Activated naive CD8-positive, alpha-beta T cell (primary cell): ENCODE measurements around the gene SCYL3.
"Not testable (repeated sequence)": the region's sequence is repeated elsewhere in the genome, so short reads cannot be mapped to it uniquely, and the experiment has no call there.

Experiments
- H3K27ac Mint-ChIP-seq: one replicate; pipeline ENCODE4 v1.8.0; 2021; ENCODE audit warnings: mixed read lengths
- H3K27me3 Mint-ChIP-seq: one replicate; pipeline ENCODE4 v1.8.0; 2021; ENCODE audit warnings: mixed read lengths
- H3K36me3 Mint-ChIP-seq: one replicate; pipeline ENCODE4 v1.8.0; 2021; ENCODE audit warnings: mixed read lengths
- H3K4me1 Mint-ChIP-seq: one replicate; pipeline ENCODE4 v1.8.0; 2021; ENCODE audit warnings: low read depth, mixed read lengths
- H3K4me3 Mint-ChIP-seq: one replicate; pipeline ENCODE4 v1.8.0; 2021; ENCODE audit warnings: mild to moderate bottlenecking, mixed read lengths
- H3K9me3 Mint-ChIP-seq: one replicate; pipeline ENCODE4 v1.8.0; 2021; ENCODE audit warnings: low read depth, mixed read lengths

Gene SCYL3

DNA sequence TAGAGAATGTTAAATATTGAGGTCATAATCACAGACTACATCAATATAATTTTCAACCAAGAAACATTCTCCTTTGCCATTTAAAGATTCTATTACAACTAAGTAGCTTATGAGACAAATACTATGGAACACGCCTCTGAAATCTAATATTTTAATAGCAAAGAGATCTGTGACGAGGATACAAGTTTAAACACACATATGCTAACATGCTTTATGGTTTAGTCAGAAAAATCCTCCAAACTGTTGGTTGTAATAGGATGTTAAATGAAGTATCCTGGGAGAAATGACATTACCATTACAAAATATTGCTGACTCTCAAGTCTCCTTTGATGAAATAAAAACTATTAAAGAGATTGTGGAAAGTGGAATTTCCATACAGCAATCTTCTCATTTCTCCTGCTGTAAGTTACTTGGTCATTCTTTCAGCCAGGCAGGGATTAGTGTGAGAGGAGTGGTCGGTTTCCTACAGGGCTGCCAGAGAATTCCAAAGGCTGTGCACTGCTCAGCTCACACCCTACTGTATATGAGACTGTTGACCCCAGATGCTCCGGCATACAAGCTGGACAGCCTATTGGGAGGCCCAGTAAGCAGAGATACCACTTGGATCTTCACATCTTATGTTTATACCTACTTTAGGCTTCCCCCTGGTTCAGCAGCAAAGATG lies 26.6 kb downstream of the SCYL3 start:
- peaks cover 2% of the 10 kb centered on the region for H3K4me1 Mint-ChIP-seq
- no peak overlapping the region for H3K4me3 Mint-ChIP-seq
- peaks cover 30% of the 10 kb centered on the region for H3K36me3 Mint-ChIP-seq
- H3K27me3 Mint-ChIP-seq: no peaks in the 10 kb centered on the region
- H3K9me3 Mint-ChIP-seq: no peaks in the 10 kb centered on the region
- peak overlapping the region; percentile 41 for H3K27ac Mint-ChIP-seq

DNA sequence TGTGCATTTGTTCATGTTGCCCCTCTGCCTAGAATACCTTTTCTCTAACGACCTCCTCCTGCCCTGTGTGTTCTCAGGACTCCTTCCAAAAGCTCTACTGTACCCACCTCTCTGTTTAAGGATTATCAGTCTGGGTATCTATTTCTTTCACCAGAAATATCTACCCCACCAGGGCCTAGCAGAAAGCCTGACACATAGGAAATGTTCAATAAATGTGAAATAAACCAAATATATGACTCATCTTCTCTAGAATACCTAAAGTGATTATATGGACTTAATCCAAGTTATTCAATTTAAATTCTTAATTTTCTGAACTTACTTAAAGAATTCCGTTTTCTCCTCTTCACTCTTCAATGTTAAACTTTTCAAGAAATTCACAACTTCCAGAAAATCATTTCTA lies 27.1 kb downstream of the SCYL3 start:
- no peak overlapping the region for H3K4me3 Mint-ChIP-seq
- no peaks in the 10 kb centered on the region for H3K27me3 Mint-ChIP-seq
- peaks cover 27% of the 10 kb centered on the region for H3K36me3 Mint-ChIP-seq
- H3K4me1 Mint-ChIP-seq: peaks cover 2% of the 10 kb centered on the region
- no peak overlapping the region for H3K27ac Mint-ChIP-seq
- H3K9me3 Mint-ChIP-seq: no peaks in the 10 kb centered on the region

GRCh38 chr1:169864531-169864930 lies 29.2 kb downstream of the SCYL3 start:
- not testable (repeated sequence) for H3K27ac Mint-ChIP-seq, H3K9me3 Mint-ChIP-seq, H3K4me3 Mint-ChIP-seq, H3K27me3 Mint-ChIP-seq, H3K4me1 Mint-ChIP-seq
- peaks cover 30% of the 10 kb centered on the region for H3K36me3 Mint-ChIP-seq

DNA sequence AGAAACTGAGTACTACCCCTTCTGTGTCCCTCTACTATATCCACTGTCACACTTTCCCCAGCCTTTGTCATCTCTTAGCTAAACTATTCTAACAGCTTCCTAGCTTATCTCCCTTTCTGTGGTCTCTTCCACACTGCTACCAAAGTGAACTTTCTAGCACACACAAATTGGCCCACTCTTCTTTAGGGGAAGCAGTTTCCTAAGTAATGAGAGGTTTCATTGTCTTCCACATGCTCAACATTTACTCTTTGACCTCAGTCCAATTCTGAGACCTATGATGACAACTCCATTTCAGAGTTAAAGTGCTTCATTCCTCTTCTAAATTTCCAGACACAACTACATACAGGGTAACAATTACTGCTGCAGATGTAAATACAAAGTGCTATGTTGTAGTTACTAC lies 32.9 kb downstream of the SCYL3 start:
- Mint-ChIP-seq H3K9me3 (no peaks in the 10 kb centered on the region), H3K27ac (no peak overlapping the region), H3K27me3 (no peaks in the 10 kb centered on the region), H3K36me3 (peaks cover 18% of the 10 kb centered on the region), H3K4me1 (peaks cover 6% of the 10 kb centered on the region), H3K4me3 (no peak overlapping the region)

GRCh38 chr1:169860187-169860586 lies 33.5 kb downstream of the SCYL3 start:
- H3K36me3 Mint-ChIP-seq: peaks cover 19% of the 10 kb centered on the region
- no peaks in the 10 kb centered on the region for H3K9me3 Mint-ChIP-seq
- no peaks in the 10 kb centered on the region for H3K27me3 Mint-ChIP-seq
- H3K27ac Mint-ChIP-seq: no peak overlapping the region
- no peak overlapping the region for H3K4me3 Mint-ChIP-seq
- peaks cover 6% of the 10 kb centered on the region for H3K4me1 Mint-ChIP-seq

- Mint-ChIP-seq H3K9me3 (no peaks in the 10 kb centered on the region), H3K27me3 (no peaks in the 10 kb centered on the region), H3K4me1 (peaks cover 6% of the 10 kb centered on the region), H3K4me3 (no peak overlapping the region), H3K36me3 (peaks cover 17% of the 10 kb centered on the region), H3K27ac (no peak overlapping the region)
These were observed 34.7 kb downstream of the SCYL3 start for GRCh38 chr1:169859001-169859400.

GRCh38 chr1:169858467-169858866 lies 35.2 kb downstream of the SCYL3 start:
- H3K27ac Mint-ChIP-seq: no peak overlapping the region
- peaks cover 6% of the 10 kb centered on the region for H3K4me1 Mint-ChIP-seq
- no peaks in the 10 kb centered on the region for H3K9me3 Mint-ChIP-seq
- H3K36me3 Mint-ChIP-seq: peaks cover 15% of the 10 kb centered on the region
- no peaks in the 10 kb centered on the region for H3K27me3 Mint-ChIP-seq
- no peak overlapping the region for H3K4me3 Mint-ChIP-seq

- Mint-ChIP-seq H3K9me3 (no peaks in the 10 kb centered on the region), H3K4me3 (no peak overlapping the region), H3K27ac (no peak overlapping the region), H3K36me3 (peaks cover 27% of the 10 kb centered on the region), H3K27me3 (no peaks in the 10 kb centered on the region), H3K4me1 (peaks cover 2% of the 10 kb centered on the region)
These were observed 40.4 kb downstream of the SCYL3 start for GRCh38 chr1:169853341-169853740.

DNA sequence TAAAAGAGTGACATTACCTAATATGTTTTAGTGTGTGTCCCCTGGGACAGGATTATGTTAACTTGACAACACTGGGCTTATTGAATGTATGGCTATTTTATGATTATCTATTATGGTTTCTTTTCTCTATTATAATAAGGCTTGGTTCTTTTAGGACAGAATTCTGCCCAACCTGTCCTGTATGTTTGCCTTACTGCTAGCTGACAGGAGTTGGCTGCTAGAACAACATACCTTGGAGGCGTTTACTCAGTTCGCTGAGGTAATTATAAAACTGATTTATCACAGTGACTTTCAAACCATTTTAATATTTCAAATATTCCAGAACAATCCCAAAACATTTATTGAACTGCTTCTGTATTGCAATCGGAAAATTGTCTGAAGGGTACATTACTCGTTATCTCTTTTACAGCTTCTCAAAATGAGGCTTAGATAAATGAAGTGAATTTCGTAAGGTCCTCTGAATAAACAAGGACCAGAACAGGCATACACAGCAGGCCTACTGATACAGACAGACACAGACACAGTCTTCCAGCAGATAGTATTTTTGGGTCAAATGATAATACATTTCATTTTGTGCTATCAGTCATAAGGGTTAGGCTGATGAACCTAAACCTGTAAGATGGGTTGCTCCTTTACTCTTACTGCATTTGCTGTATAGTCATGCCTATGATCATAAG lies 44.2 kb downstream of the SCYL3 start:
- peaks cover 42% of the 10 kb centered on the region for H3K36me3 Mint-ChIP-seq
- peaks cover 13% of the 10 kb centered on the region for H3K4me1 Mint-ChIP-seq
- H3K27me3 Mint-ChIP-seq: no peaks in the 10 kb centered on the region

DNA sequence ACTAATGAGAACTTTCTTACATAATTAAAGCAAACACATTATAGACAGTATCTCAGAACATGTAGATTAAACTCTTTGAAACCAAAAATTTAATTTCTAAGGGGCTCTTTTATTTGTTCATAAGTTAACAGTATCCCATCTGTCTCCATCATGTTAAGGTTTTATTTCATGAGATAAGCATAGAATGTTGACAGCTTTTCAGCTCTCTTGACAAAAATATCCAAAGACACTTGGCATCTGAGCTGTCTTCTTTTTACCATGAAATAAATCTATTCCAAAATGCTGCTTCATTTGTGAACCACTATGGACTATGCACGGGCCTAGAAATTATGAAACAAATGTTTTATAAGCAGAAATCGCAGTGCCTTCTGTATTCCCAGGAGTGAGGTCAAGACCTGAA lies 45.2 kb downstream of the SCYL3 start:
- Mint-ChIP-seq H3K9me3 (peaks cover 5% of the 10 kb centered on the region), H3K27me3 (no peaks in the 10 kb centered on the region), H3K4me3 (no peak overlapping the region), H3K4me1 (peaks cover 15% of the 10 kb centered on the region), H3K36me3 (peaks cover 49% of the 10 kb centered on the region), H3K27ac (no peak overlapping the region)

More for the DNA sequence above, 44.2 kb downstream of the SCYL3 start:
- Mint-ChIP-seq H3K27ac (no peak overlapping the region), H3K4me3 (no peak overlapping the region), H3K9me3 (peaks cover 3% of the 10 kb centered on the region)

- Mint-ChIP-seq H3K27me3 (no peaks in the 10 kb centered on the region), H3K4me1 (peaks cover 15% of the 10 kb centered on the region), H3K27ac (no peak overlapping the region), H3K4me3 (no peak overlapping the region), H3K36me3 (peaks cover 55% of the 10 kb centered on the region), H3K9me3 (peaks cover 18% of the 10 kb centered on the region)
These were observed 48.6 kb downstream of the SCYL3 start for GRCh38 chr1:169844941-169845608.

GRCh38 chr1:169838942-169839341 lies 54.8 kb downstream of the SCYL3 start:
- Mint-ChIP-seq H3K27me3 (no peaks in the 10 kb centered on the region), H3K36me3 (peaks cover 40% of the 10 kb centered on the region), H3K4me3 (no peak overlapping the region), H3K4me1 (no peaks in the 10 kb centered on the region), H3K27ac (no peak overlapping the region), H3K9me3 (peaks cover 29% of the 10 kb centered on the region)

- peaks cover 37% of the 10 kb centered on the region for H3K36me3 Mint-ChIP-seq
- H3K9me3 Mint-ChIP-seq: peaks cover 21% of the 10 kb centered on the region
- H3K27me3 Mint-ChIP-seq: no peaks in the 10 kb centered on the region
- H3K4me3 Mint-ChIP-seq: no peak overlapping the region
- no peak overlapping the region for H3K27ac Mint-ChIP-seq
- no peaks in the 10 kb centered on the region for H3K4me1 Mint-ChIP-seq
These were observed 57.5 kb downstream of the SCYL3 start for GRCh38 chr1:169836198-169836597.

- Mint-ChIP-seq H3K4me1 (no peaks in the 10 kb centered on the region), H3K9me3 (peaks cover 16% of the 10 kb centered on the region), H3K27ac (no peak overlapping the region), H3K4me3 (no peak overlapping the region), H3K36me3 (peaks cover 32% of the 10 kb centered on the region), H3K27me3 (no peaks in the 10 kb centered on the region)
These were observed 58.0 kb downstream of the SCYL3 start for GRCh38 chr1:169835647-169836046.

GRCh38 chr1:169834869-169835268 lies 58.8 kb downstream of the SCYL3 start:
- H3K27ac Mint-ChIP-seq: peak overlapping the region; percentile 25
- no peaks in the 10 kb centered on the region for H3K4me1 Mint-ChIP-seq

More at GRCh38 chr1:169834869-169835268, 58.8 kb downstream of the SCYL3 start:
- Mint-ChIP-seq H3K9me3 (peaks cover 12% of the 10 kb centered on the region), H3K36me3 (peaks cover 27% of the 10 kb centered on the region), H3K27me3 (no peaks in the 10 kb centered on the region), H3K4me3 (no peak overlapping the region)
